IPS-18a (cell line): ENCODE measurements around the gene NUDT4.
"Not testable (repeated sequence)": the region's sequence is repeated elsewhere in the genome, so short reads cannot be mapped to it uniquely, and the experiment has no call there.

Experiments
- H3K27ac ChIP-seq: one replicate; pipeline ENCODE4 v1.5.1; 2013; ENCODE audit warnings: low read length
- H3K27me3 ChIP-seq: one replicate; pipeline ENCODE4 v1.6.1; 2013; ENCODE audit warnings: mild to moderate bottlenecking, low read length; ENCODE audit not compliant: control insufficient read depth, insufficient read depth
- H3K36me3 ChIP-seq: one replicate; pipeline ENCODE4 v1.6.1; 2013; ENCODE audit warnings: low read depth, low read length; ENCODE audit not compliant: control insufficient read depth
- H3K4me1 ChIP-seq: one replicate; pipeline ENCODE4 v1.6.1; 2013; ENCODE audit warnings: low read depth, low read length; ENCODE audit not compliant: control insufficient read depth
- H3K4me3 ChIP-seq: one replicate; pipeline ENCODE4 v1.5.1; 2013; ENCODE audit warnings: low read length
- H3K9ac ChIP-seq: one replicate; pipeline ENCODE4 v1.6.1; 2013; ENCODE audit warnings: mild to moderate bottlenecking, low read length, moderate library complexity
- H3K9me3 ChIP-seq: one replicate; pipeline ENCODE4 v1.6.1; 2013; ENCODE audit warnings: low read depth, low read length; ENCODE audit not compliant: control insufficient read depth

Gene NUDT4

DNA sequence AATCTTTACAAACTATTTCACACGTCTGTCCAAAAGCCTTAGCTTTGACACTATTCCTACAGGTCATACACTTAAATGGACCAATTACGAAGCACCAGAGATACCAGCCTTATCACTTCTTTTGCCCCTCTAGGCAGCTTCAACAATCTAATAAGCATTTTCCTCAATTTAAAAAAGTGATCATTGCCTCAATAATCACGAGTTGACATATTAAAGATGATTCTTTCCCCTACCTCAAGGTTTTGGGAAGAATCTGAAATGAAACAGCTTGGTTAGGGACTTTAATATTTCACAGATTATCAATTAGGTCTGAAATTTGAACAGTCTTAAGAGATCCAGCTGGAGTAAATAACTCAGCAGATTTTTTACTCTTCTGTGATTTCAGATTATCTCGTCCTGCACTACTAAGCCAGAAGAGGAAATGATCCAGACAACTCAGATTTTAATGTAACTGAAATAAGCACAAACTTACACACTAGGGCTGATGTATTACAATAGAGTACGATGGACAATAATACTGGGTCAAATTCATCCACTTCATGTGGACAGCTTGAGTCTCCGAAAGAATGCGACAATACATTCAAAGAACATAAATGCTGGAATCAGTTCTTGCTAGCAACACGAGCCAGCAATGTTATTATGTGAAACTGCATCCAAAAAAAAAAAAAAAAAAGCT, 48.1 kb downstream of the NUDT4 start:
- no peak overlapping the region for H3K9ac ChIP-seq
- no peaks in the 10 kb centered on the region for H3K36me3 ChIP-seq
- no peaks in the 10 kb centered on the region for H3K27me3 ChIP-seq
- no peak overlapping the region for H3K27ac ChIP-seq
- H3K9me3 ChIP-seq: no peaks in the 10 kb centered on the region
- H3K4me3 ChIP-seq: no peak overlapping the region
- peaks cover 17% of the 10 kb centered on the region for H3K4me1 ChIP-seq

DNA sequence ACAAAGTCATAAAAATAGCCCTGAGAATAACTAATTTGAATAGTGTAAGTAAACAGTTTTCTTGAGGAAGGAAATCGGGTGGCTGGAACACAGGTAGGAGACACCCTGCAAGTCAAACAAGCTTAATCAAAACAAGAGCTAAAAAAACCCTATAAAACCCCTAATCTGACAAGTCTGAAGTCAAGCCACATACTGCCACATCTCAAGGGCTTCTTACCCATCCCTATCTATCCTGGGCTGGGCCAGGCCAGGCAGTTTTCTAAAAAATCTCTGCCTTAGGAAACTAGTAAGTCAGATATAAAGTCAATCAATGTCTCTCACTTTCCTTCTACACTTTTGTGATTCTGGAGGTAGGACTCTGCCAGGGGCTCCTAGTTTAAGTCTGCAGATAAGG, 48.7 kb downstream of the NUDT4 start:
- Histone ChIP-seq H3K27ac (no peak overlapping the region), H3K4me1 (peaks cover 17% of the 10 kb centered on the region), H3K27me3 (no peaks in the 10 kb centered on the region), H3K4me3 (no peak overlapping the region), H3K36me3 (no peaks in the 10 kb centered on the region), H3K9ac (no peak overlapping the region), H3K9me3 (no peaks in the 10 kb centered on the region)

DNA sequence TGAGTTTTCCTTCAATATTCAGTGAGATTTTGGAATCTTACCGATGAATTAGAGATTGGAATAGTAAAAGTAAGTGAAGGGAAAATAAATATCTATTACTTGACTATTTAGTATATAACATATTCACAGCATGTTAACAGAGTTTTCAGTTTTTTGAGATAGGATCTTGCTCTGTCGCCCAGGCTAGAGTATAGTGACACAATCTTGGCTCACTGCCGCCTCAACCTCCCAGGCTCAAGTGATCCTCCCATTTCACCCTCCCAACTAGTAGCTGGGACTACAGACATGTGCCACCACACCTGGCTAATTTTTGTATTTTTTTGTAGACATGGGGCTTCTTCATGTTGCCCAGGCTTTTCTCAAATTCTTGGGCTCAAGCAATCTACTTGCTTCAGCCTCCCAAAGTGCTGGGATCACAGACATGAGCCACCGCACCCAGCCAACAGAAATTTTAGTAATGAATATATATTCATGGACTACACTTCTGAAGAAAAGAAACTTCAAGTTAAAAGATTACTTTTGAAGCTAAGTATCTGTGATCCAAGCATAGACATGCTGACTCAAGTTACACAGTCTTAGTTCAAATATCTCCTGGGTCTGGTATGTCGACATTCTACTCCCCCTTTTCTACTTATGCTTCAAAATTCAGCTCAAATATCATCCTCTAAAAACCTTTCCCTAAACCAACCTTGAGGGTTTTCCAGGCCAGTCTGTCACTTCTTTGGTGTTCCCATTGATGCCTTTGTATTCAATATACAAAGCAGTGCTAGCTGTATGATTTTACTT, 50.2 kb downstream of the NUDT4 start:
- Histone ChIP-seq H3K4me3 (no peak overlapping the region), H3K27ac (no peak overlapping the region), H3K4me1 (peaks cover 14% of the 10 kb centered on the region), H3K9ac (no peak overlapping the region), H3K36me3 (no peaks in the 10 kb centered on the region), H3K27me3 (no peaks in the 10 kb centered on the region), H3K9me3 (no peaks in the 10 kb centered on the region)

DNA sequence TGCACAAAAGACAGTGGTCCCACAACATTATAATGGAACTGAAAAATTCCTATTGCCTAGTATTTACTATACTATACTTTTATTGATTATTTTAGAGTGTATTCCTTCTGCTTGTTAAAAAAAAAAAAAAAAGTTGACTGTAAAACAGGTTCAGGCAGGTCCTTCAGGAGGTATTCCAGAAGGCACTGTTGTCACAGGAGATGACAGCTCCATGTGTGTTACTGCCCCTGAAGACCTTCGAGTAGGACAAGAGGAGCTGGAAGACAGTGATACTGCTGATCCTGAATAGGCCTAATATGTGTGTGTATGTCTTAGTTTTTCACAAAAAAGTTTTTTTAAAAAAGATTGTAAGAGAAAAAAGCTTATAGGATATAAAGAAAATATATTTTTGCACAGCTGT, 51.7 kb downstream of the NUDT4 start:
- H3K9ac ChIP-seq: no peak overlapping the region
- peaks cover 4% of the 10 kb centered on the region for H3K4me1 ChIP-seq
- H3K27me3 ChIP-seq: no peaks in the 10 kb centered on the region
- no peak overlapping the region for H3K4me3 ChIP-seq
- no peaks in the 10 kb centered on the region for H3K36me3 ChIP-seq
- no peak overlapping the region for H3K27ac ChIP-seq
- no peaks in the 10 kb centered on the region for H3K9me3 ChIP-seq

DNA sequence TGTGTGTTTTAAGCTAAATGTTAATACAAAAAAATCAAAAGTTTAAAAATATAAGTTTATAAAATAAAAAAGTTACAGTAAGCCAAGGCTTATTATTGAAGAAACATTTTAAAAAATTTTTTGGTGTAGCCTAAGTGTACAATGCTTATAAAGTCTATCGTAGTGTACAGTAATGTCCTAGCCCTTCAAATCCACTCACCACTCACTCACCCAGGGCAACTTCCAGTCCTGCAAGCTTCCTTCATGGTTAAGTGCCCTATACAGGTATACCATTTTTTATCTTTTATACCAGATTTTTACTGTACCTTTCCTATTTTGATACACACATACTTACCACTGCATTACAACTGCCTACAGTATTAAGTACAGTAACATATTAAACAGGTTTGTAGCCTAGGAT, 52.1 kb downstream of the NUDT4 start:
- no peak overlapping the region for H3K9ac ChIP-seq
- H3K4me3 ChIP-seq: no peak overlapping the region
- peaks cover 4% of the 10 kb centered on the region for H3K4me1 ChIP-seq
- H3K27me3 ChIP-seq: no peaks in the 10 kb centered on the region
- H3K36me3 ChIP-seq: no peaks in the 10 kb centered on the region
- no peak overlapping the region for H3K27ac ChIP-seq
- no peaks in the 10 kb centered on the region for H3K9me3 ChIP-seq

DNA sequence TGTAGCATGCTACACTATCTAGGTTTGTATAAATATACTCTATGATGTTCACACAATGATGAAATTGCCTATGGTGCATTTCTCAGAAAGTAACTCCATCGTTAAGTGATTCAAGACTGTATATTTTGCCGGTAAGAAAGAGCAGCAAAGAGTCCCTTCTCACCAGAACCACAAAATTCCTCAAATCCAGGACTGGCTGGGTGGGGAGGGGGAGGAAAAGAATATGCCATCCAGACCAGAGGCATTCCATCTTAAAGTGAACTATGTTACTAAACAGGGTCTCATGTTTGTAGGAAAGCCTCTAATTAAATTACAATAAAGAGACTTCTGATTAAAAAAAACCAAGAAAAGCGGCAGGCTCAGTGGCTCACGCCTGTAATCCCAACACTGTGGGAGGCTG, 52.6 kb downstream of the NUDT4 start:
- no peak overlapping the region for H3K4me3 ChIP-seq
- H3K9me3 ChIP-seq: no peaks in the 10 kb centered on the region
- H3K36me3 ChIP-seq: no peaks in the 10 kb centered on the region
- H3K27me3 ChIP-seq: no peaks in the 10 kb centered on the region
- H3K4me1 ChIP-seq: peaks cover 4% of the 10 kb centered on the region
- no peak overlapping the region for H3K9ac ChIP-seq
- no peak overlapping the region for H3K27ac ChIP-seq

DNA sequence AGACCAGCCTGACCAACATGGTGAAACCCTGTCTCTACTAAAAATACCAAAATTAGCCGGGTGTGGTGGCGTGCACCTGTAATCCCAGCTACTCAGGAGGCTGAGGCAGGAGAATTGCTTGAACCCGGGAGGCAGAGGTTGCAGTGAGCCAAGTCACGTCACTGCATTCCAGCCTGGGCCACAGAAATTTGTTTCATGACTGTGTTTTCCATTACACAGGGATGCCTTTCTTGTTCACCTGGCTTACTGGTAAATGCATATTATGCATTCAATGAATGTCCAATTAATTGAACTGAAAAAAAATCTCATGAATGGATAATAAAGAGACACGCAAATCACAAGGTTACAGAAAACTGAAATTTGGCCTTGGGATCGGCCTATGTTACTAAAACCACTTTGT, 54.3 kb downstream of the NUDT4 start:
- H3K36me3 ChIP-seq, H3K27ac ChIP-seq, H3K9ac ChIP-seq, H3K27me3 ChIP-seq, H3K4me1 ChIP-seq, H3K9me3 ChIP-seq, H3K4me3 ChIP-seq: not testable (repeated sequence)

DNA sequence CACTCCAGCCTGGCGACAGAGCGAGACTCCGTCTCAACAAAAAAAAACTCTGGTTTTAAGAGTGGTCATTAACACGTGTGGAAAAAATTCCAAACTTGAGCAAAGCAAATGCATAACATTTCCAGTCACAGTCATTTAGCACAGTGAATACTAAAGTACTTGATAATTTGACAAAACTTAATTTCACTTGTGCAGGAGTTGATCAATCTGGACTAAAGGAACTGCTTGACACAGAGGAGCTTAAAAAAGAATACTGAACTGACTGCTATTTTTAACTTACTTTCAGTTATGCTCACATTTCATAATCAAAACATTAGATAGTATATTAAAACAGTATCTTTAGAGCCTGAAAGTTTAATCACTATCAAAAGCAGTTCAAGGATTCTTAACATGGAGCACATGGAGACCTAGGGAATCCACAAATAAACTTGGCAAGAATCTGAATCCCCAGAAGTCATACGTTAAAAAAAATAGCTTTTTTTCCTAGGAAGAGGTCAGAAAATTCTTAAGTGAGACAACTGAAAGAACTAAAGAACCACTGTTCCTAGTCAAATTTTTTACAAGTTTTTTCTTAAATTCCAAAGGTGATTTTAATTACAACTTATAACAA, 56.6 kb downstream of the NUDT4 start:
- no peaks in the 10 kb centered on the region for H3K36me3 ChIP-seq
- H3K27me3 ChIP-seq: no peaks in the 10 kb centered on the region
- no peak overlapping the region for H3K9ac ChIP-seq
- H3K4me3 ChIP-seq: no peak overlapping the region
- no peak overlapping the region for H3K27ac ChIP-seq
- peaks cover 3% of the 10 kb centered on the region for H3K4me1 ChIP-seq
- H3K9me3 ChIP-seq: no peaks in the 10 kb centered on the region

DNA sequence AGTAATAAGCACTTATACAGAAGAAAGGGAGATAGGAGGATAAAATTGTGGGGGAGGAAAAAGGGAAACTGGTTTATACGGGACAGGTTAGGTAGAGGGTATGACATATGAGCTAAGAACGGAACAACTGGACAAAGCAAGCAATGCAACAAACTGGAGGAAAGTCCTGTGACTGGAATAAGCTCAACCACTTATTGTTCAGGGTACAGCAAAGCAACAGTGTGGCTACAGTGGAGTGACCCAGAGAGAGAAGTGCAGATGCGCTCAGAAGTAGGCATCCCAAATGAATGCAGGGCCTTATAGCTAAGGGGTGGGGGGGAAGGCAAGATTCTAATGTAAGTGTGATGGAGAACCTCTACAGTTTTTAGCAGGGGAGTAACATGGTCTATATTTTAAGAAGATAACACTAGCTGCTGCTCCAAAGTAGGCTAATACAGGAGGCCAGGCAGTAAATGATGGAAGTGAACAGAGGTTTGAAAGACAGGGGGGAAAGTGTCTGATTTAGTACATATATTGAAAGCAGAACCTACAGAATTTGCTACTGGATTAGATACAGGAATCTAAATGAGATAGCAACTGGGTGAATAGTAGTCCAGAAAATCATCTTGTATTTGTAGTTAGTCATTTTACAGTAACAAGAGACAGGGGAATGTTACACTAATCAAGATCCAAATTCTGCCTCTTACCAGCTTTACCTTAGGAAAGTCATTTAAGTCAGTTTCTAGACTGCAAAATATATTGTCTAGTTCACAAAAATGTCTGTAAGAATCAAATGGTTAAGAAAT, 60.7 kb downstream of the NUDT4 start:
- H3K4me1 ChIP-seq: peaks cover 18% of the 10 kb centered on the region
- no peak overlapping the region for H3K27ac ChIP-seq
- H3K27me3 ChIP-seq: no peaks in the 10 kb centered on the region
- no peak overlapping the region for H3K4me3 ChIP-seq
- no peak overlapping the region for H3K9ac ChIP-seq
- no peaks in the 10 kb centered on the region for H3K9me3 ChIP-seq
- no peaks in the 10 kb centered on the region for H3K36me3 ChIP-seq

DNA sequence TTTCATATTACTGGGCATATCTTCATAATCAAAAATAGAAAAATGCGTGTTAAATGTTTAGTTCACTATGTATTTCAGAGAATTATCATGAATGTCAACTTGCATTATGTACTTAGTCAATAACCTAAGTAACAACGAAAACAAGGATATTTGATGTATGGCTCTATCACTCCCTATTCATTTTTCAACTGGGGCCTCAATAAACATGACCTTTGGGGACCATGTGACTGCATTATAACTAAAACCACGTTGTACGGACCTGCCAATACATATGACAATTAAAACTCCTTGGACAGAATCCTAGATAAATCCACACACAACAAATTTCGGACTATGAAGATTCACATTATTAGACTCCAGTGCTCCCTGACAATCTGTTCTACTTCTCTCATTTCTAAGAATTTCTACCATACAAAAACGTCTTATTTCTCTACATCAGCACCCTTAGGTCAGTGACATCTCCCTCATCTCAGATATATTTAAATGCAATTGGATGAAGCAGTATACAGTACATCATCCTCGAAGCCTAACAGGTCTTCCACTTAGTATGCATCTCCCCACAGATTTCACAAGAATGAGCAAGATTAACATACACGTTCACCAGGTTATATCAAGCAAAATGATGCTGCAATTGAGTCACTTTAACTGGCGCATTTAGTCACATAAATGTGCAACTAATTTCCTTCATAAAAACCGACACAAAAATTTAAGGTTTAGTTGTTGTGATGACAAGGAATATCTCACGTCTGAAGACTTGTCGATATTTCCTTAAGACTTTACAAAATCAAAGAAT, 62.5 kb downstream of the NUDT4 start:
- peaks cover 18% of the 10 kb centered on the region for H3K4me1 ChIP-seq

More for the DNA sequence above, 62.5 kb downstream of the NUDT4 start:
- Histone ChIP-seq H3K36me3 (no peaks in the 10 kb centered on the region), H3K27me3 (no peaks in the 10 kb centered on the region), H3K4me3 (peak overlapping the region; percentile 88), H3K27ac (no peak overlapping the region), H3K9ac (peak overlapping the region; percentile 87), H3K9me3 (no peaks in the 10 kb centered on the region)
